HG02623 (cell line): Measurements from ENCODE around the gene POTEM.
"Not testable (repeated sequence)": the region's sequence is repeated elsewhere in the genome, so short reads cannot be mapped to it uniquely, and the experiment has no call there.

Experiments
- ATAC-seq: cut with Tn5 transposase; IDR thresholded peaks from one replicate; pipeline ENCODE4 v1.9.1; 2021; ENCODE audit warnings: moderate library complexity; ENCODE audit not compliant: unreplicated experiment

Gene POTEM

DNA sequence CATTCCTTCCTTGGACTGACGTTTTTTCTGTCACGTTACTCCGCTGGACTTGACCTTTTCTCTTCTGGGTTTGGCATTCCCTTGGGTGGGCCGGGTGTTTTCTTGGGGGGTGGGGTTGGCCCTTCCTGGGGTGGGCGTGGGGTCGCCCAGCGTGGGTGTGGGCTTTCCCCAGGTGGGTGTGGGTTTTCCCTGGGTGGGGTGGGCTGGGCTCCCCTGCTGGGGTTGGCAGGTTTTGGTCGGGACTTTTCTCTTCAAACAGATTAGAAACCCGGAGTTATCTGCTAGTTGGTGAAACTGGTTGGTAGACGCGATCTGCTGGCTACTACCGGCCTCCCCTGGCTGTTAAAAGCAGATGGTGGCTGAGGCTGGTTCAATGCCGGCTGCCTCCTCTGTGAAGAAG is at the start of gene POTEM:
TSS of gene POTEM (plus strand) at position 301 of the 400 bp plus-strand sequence. CDS start at position 353, 52 bp downstream.
- not testable (repeated sequence) for ATAC-seq

DNA sequence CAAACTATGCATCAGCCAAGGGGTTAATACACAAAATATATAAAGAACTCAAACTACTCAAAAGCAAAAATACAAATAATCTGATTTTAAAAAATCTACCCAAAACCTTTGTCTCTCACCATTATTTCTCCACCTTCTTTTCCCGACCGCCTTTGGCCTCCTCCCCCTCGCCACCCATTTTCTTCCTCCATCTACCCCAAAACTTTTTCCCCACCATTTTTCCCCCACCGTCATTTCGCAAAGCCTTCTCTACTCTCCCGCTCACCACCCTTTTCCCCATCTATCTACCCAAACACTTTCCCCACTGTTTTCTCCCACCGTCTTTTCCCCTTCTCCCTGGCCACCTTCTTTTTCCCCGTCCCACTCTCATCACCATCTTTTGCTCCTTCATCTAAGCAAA is 48.9 kb upstream of the POTEM start:
- ATAC-seq = not testable (repeated sequence)

DNA sequence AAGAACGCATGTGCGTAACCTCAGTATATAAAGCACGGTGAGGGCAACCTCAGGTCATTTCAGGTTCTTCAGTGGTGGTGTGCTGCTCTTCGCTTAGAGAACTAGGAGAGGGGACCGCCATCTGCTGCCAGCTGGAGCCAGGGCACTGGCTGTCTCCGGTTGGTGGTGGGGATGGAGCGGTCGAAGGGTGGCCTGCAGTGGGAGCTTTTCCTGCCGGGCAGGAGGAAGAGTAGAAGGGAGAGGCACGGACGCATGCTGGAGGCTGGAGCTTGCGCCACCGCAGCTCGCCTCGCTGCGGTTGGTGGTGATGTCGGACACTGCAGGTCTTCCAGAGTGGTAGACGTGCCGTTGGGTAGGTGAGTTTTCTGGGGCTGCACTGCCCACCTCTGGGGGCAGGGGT is 47.2 kb upstream of the POTEM start:
- ATAC-seq = not testable (repeated sequence)

DNA sequence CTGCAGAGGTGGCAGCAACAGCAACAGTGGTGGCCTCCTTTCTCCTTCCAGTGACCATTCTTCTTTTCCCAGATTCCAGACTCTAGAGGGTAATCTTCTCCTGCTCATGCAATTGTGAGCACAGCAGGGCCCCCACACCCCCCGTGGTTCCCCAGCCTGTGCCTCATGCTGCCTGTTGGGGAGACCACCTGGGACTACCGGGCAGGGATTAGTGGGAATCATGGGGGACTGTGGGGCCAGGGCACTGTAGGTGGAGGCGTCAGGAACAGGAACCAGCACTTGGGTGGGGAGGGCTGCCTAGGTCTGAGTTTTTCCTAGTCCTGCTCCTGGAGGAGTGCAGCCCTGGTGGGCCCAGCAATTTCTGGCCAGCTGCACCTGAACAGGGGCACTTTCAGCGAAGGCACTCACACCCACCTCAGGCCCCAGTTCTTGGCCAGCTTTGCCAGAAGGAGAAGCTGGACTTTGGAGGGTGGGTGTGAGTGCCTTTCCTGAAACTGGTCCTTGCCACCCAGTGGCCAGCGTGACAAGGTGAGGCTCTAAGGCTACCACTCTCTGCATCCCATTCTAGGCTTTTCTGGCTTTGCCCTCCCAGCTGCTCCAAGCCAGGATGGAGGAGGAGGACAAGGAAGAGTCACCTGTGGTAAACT is 46.1 kb upstream of the POTEM start:
- ATAC-seq = not testable (repeated sequence)

DNA sequence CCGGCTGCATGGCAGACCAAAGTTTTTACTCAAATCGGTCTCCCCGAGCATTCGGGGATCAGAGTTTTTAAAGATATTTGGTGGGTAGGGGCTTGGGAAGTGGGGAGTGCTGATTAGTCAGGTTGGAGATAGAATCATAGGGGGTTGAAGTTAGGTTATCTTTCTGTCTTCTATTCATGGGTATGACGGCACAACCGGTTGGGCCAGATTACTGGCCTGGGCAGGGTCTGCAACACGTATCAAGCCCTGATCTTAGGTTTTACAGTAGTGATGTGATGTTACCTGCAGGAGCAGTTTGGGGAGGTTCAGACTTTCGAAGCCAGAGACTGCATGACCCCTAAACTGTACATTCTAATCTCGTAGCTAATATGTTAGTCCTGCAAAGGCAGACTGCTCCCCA is 30.4 kb upstream of the POTEM start:
- not testable (repeated sequence) for ATAC-seq

DNA sequence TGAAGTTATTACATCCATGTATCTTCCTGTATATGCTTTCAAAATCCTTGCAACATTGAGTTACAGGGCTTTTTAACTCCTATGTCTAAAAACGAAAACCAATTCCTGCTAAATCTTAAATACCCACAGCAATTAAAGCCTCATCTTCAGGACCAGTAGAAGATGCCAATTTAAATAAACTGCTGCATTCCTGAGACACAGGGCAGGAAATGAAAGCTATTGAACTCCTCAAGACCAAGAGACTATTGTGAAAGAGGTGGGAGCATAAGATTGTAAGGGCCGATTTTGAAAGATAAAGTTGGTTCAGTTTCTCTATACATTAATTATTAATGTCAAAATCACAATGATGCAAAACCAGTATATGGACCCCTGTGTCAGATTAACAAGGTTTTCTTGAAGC is 28.5 kb upstream of the POTEM start:
- not testable (repeated sequence) for ATAC-seq

DNA sequence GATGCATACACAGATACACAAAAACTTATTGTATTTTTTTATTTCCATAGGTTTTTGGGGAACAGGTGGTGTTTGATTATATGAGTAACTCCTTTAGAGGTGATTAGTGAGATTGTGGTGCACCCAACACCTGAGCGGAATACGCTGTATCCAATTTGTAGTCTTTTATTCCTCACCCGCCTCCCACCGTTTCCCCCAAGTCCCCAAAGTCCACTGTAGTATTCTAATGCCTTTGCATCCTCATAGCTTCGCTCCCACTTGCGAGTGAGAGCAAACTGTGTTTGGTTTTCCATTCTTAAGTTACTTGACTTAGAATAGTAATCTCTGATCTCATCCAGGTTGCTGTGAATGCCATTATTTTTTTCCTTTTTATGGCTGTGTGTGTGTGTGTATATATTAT is 17.3 kb upstream of the POTEM start:
- ATAC-seq = not testable (repeated sequence)

DNA sequence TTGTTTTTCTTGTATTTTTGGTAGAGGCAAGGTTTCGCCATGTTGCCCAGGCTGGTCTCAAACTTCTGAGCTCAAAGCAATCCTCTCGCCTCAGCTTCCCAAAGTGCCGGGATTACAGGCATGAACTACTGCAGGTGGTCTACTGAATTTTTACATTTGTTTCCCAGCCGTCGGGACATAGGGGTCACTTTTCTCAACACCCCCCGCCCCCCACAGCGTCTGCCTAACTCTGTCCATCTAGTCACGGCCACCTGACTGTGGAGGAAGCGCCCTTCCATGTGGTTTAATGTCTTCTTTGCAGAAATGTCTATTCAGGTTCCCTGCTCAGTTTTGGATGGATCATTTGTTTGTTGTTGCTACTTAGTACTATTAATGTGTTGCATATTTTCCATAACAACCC is 14.1 kb upstream of the POTEM start:
- not testable (repeated sequence) for ATAC-seq

DNA sequence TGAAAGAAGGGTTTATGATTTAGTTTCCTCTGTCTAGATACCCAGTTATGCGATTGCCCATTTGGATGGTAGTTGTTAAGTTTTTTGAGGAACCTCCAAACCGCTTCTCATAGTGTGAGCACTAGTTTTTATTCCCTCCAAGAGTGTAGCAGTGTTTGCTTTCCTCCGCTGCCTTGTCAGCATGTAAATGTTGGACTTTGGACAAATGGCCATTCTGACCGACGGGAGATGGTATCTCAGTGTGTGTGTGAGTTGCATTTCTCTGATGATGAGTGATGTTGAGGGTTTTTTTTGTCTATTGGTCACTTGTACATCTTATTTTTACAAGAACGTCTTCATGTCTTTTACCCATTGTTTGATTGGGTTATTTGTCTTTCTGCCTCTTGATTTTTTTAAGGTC is 11.4 kb upstream of the POTEM start:
- ATAC-seq = not testable (repeated sequence)

DNA sequence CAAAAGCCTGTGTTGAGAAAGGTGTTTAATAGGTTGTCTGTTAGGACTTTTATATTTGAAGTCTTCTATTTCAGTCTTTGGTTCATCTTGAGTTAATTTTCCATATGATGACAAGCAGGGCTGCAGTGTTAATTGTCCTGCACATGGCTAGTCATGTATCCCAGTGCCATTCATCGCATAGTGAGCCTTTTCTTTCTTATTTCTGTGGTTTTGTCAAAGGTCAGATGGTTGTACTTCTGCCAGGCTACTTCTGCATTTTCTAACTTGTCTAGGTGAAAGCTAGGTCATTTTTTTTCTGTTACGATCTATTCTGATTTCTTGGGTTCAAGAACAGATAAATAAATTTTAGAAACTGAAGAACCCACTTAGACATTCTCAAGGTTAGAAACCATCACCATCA is 5.7 kb upstream of the POTEM start:
- not testable (repeated sequence) for ATAC-seq

DNA sequence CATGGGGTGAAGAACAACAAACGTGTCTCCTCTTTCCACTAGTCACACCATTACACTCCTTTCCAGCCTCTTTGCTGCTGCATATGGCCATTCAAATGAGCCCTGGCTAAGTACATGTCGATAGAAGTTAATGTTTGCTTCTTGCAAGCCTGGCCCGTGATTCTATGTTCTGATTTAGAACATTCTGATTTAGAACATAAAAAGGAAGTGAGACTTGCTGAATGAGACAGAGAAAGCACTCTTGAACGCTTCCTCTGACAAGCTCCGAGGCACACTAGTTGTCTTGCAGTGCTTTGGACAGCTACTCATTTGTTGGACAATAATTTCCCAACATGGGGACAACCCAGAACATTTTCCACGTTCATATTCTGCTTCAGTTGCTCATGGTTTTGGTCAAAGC is 5.1 kb upstream of the POTEM start:
- ATAC-seq = peak; percentile 65

DNA sequence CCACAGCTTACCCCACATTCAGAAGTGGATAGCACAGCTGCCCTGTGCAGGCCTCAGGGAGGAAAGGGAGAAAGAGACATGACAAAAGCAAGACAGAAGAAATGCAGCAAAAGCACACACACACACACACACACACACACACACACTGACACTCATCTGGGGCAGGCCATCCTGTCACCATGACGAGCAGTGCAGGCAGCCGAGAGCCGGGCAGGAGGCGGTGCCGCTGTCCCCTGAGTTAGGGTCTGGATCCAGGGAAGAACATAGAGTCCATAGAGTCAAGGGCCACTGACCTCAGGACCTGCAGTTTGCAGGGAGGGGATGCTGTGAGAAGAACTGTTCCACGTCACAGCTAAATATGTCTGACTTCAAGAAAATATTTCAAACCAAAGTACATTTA is 4.0 kb upstream of the POTEM start:
- not testable (repeated sequence) for ATAC-seq

DNA sequence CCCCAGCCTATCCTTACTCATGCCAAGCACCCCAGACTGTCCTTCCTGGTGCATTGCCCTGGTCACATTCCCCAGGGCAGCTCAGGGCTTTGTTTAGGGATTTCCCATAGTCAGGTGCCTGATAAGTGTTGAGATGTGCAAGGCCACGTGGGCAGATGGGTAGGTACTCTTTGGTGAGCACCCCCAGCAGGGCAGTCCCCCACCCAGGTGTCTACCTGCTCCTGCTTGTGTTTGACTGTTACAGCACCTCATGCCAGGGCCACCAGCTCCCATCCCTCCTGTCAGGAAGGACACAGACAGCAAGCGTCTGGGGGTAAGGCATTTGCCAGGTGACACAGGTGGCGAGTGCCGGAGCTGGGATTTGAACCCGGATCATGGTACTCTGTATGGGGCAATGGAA is 2.4 kb upstream of the POTEM start:
- ATAC-seq = not testable (repeated sequence)

DNA sequence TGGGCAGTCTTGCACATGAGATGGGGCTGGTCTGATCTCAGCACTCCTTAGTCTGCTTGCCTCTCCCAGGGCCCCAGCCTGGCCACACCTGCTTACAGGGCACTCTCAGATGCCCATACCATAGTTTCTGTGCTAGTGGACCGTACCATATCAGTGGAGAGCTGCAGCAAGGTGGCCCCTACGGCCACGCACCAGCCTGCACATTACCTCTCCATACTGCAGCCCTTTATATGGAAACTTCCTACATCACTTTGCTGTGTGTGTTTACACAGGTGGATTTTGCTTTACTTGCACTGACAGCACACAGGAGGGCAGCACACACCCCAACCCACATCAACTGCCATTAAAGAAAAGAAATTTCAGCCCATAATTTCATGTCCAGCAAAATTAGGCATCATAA is 35.3 kb downstream of the POTEM start:
- ATAC-seq = not testable (repeated sequence)

DNA sequence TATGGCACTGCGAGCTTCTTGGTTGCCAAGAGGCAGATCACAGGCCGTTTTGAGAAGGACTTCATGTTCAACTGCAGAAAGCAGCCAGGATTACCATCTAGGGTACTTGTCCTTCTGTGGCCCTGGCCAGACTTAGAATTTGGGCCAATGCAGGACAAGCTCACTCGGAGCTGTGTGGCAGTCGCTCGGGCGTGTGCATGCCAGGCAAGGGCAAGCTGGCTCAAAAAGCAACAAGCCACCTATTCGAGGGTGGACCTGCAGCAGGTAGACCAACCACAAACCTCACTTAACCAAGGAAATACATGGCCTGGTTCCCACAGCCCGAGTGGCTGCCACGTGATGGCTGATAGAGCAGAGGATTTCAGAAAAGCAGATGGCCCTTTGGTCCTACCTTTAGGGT is 39.3 kb downstream of the POTEM start:
- ATAC-seq = not testable (repeated sequence)

DNA sequence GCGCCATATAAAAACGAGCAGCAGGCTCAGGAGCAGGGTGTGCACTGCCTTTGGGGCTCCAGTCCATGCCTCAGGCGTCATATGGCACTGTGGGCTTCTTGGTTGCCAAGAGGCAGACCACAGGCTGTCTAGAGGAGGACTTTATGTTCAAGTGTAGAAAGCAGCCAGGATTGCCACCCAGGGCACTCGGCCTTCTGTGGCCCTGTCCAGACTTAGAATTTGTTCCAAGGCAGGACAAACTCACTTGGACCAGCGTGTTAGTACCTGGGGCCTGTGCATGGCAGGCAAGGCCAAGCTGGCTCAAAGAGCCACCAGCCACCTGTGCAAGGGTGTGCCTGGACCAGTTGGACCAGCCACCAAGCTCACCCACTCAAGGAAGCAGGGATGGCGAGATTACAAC is 40.4 kb downstream of the POTEM start:
- ATAC-seq = not testable (repeated sequence)

DNA sequence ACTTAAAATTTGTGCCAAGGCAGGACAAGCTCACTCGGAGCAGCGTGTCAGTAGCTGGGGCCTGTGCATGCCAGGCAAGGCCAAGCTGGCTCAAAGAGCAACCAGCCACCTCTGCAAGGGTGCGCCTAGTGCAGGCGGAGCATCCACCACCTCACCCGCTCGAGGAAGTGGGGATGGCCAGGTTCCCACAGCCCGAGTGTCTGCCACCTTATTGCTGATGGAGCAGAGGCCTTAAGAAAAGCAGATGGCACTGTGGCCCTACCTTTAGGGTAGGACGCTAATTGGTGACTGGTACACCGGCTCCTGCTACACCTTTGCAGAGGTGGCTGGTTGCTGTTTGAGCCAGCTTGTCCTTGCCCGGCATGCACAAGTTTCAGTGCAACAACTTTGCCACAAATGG is 43.8 kb downstream of the POTEM start:
- ATAC-seq = not testable (repeated sequence)

DNA sequence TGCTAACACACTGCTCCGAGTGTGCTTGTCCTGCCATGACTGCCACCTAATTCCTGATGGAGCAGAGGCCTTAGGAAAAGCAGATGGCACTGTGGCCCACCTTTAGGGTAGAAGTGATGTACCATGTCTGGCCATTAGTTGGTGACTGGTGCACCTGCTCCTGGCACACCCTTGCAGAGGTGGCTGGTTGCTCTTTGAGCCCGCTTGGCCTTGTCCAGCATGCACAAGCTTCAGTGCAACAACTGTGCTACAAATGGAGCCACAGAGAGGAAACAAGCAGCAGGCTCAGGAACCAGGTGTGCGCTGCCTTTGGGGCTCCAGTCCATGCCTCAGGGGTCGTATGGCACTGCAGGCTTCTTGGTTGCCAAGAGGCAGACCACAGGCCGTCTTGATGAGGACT is 44.5 kb downstream of the POTEM start:
- ATAC-seq = not testable (repeated sequence)

DNA sequence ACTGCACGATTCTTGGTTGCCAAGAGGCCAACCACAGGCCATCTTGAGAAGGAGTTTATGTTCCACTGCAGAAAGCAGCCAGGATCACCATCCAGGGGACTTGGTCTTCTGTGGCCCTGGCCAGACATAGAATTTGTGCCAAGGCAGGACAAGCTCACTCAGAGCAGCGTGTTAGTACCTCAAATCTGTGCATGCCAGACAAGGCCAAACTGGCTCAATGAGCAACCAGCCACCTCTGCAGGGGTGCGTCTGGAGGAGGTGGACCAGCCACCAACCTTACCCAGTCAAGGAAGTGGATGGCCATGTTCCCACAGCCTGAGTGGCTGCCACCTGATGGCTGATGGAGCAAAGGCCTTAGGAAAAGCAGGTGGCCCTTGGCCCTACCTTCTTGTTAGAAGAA is 48.0 kb downstream of the POTEM start:
- ATAC-seq = not testable (repeated sequence)

DNA sequence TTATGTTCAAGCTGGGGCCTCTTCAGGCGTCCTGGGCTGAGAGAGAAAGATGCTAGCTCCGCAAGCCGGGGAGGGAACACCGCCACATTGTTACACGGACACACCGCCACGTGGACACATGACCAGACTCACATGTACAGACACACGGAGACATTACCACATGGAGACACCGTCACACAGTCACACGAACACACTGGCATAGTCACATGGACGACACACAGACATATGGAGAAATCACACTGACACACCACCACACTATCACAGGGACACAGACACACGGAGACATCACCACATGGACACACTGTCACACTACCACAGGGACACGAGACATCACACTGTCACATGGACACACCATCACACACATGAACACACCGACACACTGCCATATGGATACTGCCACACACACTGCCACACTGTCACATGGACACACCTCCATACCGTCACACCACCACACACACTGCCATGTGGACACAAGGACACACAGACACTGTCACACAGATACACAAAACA is 57.9 kb downstream of the POTEM start:
- not testable (repeated sequence) for ATAC-seq

DNA sequence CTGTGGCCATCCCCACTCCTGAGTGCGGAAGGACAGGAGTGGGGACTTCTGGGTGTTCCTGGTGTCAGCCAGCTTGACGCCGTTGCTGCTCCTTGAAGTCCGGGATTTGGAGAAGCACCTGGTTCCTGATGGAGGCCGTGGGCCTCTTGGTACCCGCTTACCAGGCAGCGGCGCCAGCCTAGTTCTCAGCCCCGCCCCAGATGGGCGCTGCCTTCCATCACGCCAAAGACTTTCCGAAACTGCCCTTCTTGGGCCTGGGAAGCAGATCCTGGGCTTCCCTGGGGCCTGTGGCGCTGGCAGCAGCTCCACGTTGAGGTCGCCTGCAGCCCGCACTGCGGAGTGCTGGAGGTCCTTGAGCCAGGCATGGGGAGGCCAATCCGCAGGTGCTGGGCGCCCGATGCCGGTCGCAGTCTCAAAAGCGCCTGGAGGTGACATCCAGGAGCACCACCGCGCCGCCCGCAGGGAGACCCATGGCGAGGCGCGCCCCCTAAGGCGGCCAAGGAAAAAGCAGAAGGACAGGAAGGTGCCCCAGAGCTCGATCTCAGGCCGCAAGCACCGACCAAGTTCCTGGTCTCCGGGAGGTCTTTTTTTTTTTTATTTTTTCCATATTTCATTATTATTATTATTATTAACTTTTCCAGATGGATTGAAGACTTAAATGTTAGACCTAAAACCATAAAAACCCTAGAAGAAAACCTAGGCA is 59.6 kb downstream of the POTEM start:
- ATAC-seq = not testable (repeated sequence)

DNA sequence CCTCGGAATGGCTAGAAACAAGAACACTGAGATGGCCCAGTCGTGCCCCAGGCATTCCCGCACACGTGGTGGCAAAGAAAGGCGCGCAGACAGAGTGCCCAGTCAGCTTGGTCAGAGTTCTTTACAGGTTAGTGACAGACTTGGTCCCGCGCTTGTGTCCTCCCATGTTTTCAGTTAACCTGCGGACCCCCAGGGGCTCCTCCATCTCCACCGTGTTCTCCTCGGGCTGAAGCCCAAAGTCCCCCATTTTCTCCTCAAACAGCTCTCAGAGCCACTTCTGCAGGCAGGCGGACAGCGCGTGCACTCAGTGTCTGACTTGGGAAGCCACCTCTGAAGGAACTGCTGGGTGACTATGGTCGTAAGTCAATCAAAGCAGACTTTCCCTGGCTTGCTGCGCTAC is 60.7 kb downstream of the POTEM start:
- not testable (repeated sequence) for ATAC-seq
